GM23338 (cell line): ENCODE results near the gene SRSF12. TPM values are rescaled to one million over a fixed set of nuclear protein-coding genes. Genes with fewer than 3 reads are reported as not detected.

Experiments used
- ATAC-seq: fragments of 200-7000 bp; cut with Tn5 transposase; 3 replicates; pipeline ENCODE4 v1.9.1; 2020
- DNase-seq: peaks from one replicate; pipeline ENCODE4 v3.0.0-alpha.2; 2015; ENCODE audit warnings: low spot score
- H2AFZ ChIP-seq: fragments of 200-600 bp; sonication (generic); 2 replicates; pipeline ENCODE4 v1.8.0; 2016; ENCODE audit warnings: antibody characterized with exemption, mild to moderate bottlenecking, moderate library complexity
- H3F3A ChIP-seq: fragments of 200-600 bp; sonication (generic); replicated peaks from 2 replicates; pipeline ENCODE4 v1.8.0; 2017; ENCODE audit warnings: antibody characterized with exemption, mixed run types, low read depth
- H3K27ac ChIP-seq: fragments of 200-600 bp; sonication (generic); 2 replicates; pipeline ENCODE4 v1.6.1; 2016; ENCODE audit warnings: low read depth
- H3K27me3 ChIP-seq: fragments of 200-600 bp; sonication (generic); 2 replicates; pipeline ENCODE4 v1.8.0; 2016; ENCODE audit warnings: mild to moderate bottlenecking, mixed run types, moderate library complexity; ENCODE audit not compliant: insufficient read depth
- H3K36me3 ChIP-seq: fragments of 200-600 bp; sonication (generic); 2 replicates; pipeline ENCODE4 v1.8.0; 2016; ENCODE audit warnings: mild to moderate bottlenecking; ENCODE audit not compliant: insufficient read depth
- H3K4me1 ChIP-seq: fragments of 200-600 bp; sonication (generic); 2 replicates; pipeline ENCODE4 v1.8.0; 2016; ENCODE audit warnings: mild to moderate bottlenecking, moderate library complexity; ENCODE audit not compliant: insufficient read depth
- H3K4me2 ChIP-seq: fragments of 200-600 bp; sonication (generic); 2 replicates; pipeline ENCODE4 v1.7.1; 2017; ENCODE audit warnings: mixed run types
- H3K4me3 ChIP-seq: fragments of 200-600 bp; sonication (generic); 2 replicates; pipeline ENCODE4 v1.6.1; 2016; ENCODE audit warnings: mixed run types
- H3K79me2 ChIP-seq: fragments of 200-600 bp; sonication (generic); replicated peaks from 2 replicates; pipeline ENCODE4 v1.8.0; 2017; ENCODE audit warnings: mild to moderate bottlenecking; ENCODE audit not compliant: insufficient read depth
- H3K9me2 ChIP-seq: fragments of 200-600 bp; sonication (generic); 2 replicates; pipeline ENCODE4 v1.8.0; 2017; ENCODE audit not compliant: insufficient read depth
- H4K20me1 ChIP-seq: fragments of 200-600 bp; sonication (generic); replicated peaks from 2 replicates; pipeline ENCODE4 v1.8.0; 2017; ENCODE audit warnings: mild to moderate bottlenecking; ENCODE audit not compliant: insufficient read depth
- H3K27ac Mint-ChIP-seq: 2 replicates; pipeline ENCODE4 v1.8.0; 2020; ENCODE audit warnings: inconsistent platforms, mild to moderate bottlenecking, moderate library complexity, mixed read lengths
- H3K27me3 Mint-ChIP-seq: 3 replicates; pipeline ENCODE4 v1.8.0; 2022; ENCODE audit warnings: low read depth, mild to moderate bottlenecking, moderate library complexity, mixed read lengths, inconsistent platforms; ENCODE audit not compliant: insufficient read depth, poor library complexity
- H3K36me3 Mint-ChIP-seq: 3 replicates; pipeline ENCODE4 v1.8.0; 2021; ENCODE audit warnings: low read depth, mild to moderate bottlenecking, inconsistent platforms, moderate library complexity, mixed read lengths
- H3K4me1 Mint-ChIP-seq: 3 replicates; pipeline ENCODE4 v1.8.0; 2020; ENCODE audit warnings: mild to moderate bottlenecking, inconsistent platforms, mixed read lengths
- H3K4me3 Mint-ChIP-seq: 3 replicates; pipeline ENCODE4 v1.8.0; 2021; ENCODE audit warnings: moderate library complexity, mild to moderate bottlenecking, inconsistent platforms, mixed read lengths
- H3K9me3 Mint-ChIP-seq: 3 replicates; pipeline ENCODE4 v1.8.0; 2020; ENCODE audit warnings: moderate library complexity, mild to moderate bottlenecking, inconsistent platforms, mixed read lengths
- CREB1 ChIP-seq: fragments of 250-450 bp; sonication (Bioruptor Pico); IDR thresholded peaks from 2 replicates; pipeline ENCODE4 v1.5.0; 2020; ENCODE audit warnings: low read depth, mild to moderate bottlenecking, moderate library complexity
- CTCF ChIP-seq, 2 experiments: fragments of 200-600 bp in 1 of 2; sonication (generic) in 1 of 2; conservative IDR thresholded peaks; 2 replicates each; pipeline versions ENCODE4 v1.5.1 to v1.6.1; 2016 to 2017; ENCODE audit warnings: antibody characterized with exemption in 2 of 2, low read depth in 2 of 2, mild to moderate bottlenecking in 2 of 2, moderate library complexity in 1 of 2
- ETS1 ChIP-seq: IDR thresholded peaks from 2 replicates; pipeline ENCODE4 v1.6.1; 2016; ENCODE audit warnings: antibody characterized with exemption
- EZH2 ChIP-seq: fragments of 200-600 bp; sonication (generic); IDR thresholded peaks from one replicate; pipeline ENCODE4 v1.8.0; 2017; ENCODE audit warnings: antibody characterized with exemption, mild to moderate bottlenecking, low read depth; ENCODE audit not compliant: unreplicated experiment
- EZH2phosphoT487 ChIP-seq: fragments of 200-600 bp; sonication (generic); IDR thresholded peaks from one replicate; pipeline ENCODE4 v1.8.1; 2018; ENCODE audit warnings: antibody characterized with exemption; ENCODE audit not compliant: unreplicated experiment
- JUNB ChIP-seq: IDR thresholded peaks from one replicate; pipeline ENCODE4 v1.6.1; 2016; ENCODE audit warnings: antibody characterized with exemption; ENCODE audit not compliant: unreplicated experiment
- NANOG ChIP-seq: IDR thresholded peaks from 2 replicates; pipeline ENCODE4 v1.6.1; 2016; ENCODE audit warnings: antibody characterized with exemption, borderline replicate concordance
- POLR2AphosphoS5 ChIP-seq: IDR thresholded peaks from 2 replicates; pipeline ENCODE4 v1.6.1; 2016; ENCODE audit warnings: antibody characterized with exemption, low read depth
- REST ChIP-seq: IDR thresholded peaks from one replicate; pipeline ENCODE4 v1.6.1; 2018; ENCODE audit warnings: antibody characterized with exemption; ENCODE audit not compliant: unreplicated experiment
- STAT1 ChIP-seq: IDR thresholded peaks from one replicate; pipeline ENCODE4 v1.6.1; 2016; ENCODE audit warnings: antibody characterized with exemption; ENCODE audit not compliant: unreplicated experiment
- ZNF114 ChIP-seq: fragments of 250-450 bp; sonication (Bioruptor Pico); IDR thresholded peaks from 2 replicates; pipeline ENCODE4 v1.5.0; 2020; ENCODE audit warnings: mild to moderate bottlenecking, moderate library complexity
- ZNF331 ChIP-seq: fragments of 250-450 bp; sonication (Bioruptor Pico); IDR thresholded peaks from 2 replicates; pipeline ENCODE4 v1.5.0; 2020; ENCODE audit warnings: low read depth, mild to moderate bottlenecking, moderate library complexity
- ZNF462 ChIP-seq: fragments of 250-450 bp; sonication (Bioruptor Pico); IDR thresholded peaks from 2 replicates; pipeline ENCODE4 v1.5.0; 2020; ENCODE audit warnings: mild to moderate bottlenecking, moderate library complexity
- polyA plus RNA-seq: library from polyadenylated mRNA; unstranded; fragments of >200 nt; fragmentation: Nextera tagmentation; extraction: Ambion mirVana; gene quantifications from 2 replicates; pipeline ENCODE4 v1.2.1, GENCODE V29; 2016
- total RNA-seq: library from RNA; depleted of rRNA; stranded (reverse); fragments of >200 nt; shearing (Covaris generic); gene quantifications from 2 replicates; pipeline ENCODE4 v1.2.3, GENCODE V29; 2014

The SRSF12 gene
- total and polyA plus RNA-seq, 2 experiments from 2014 or later, result 3.6 TPM

- Histone ChIP-seq H2AFZ (no peak overlapping the region), H3K4me1 (peaks cover 5% of the 10 kb centered on the region; the same call in 1 of the 2 replicates), H3K27ac (no peak overlapping the region), H3K79me2 (no peaks in the 10 kb centered on the region), H3K36me3 (no peaks in the 10 kb centered on the region), H3K9me2 (no peaks in the 10 kb centered on the region), H4K20me1 (no peaks in the 10 kb centered on the region), H3K27me3 (peaks cover 14% of the 10 kb centered on the region), H3K4me3 (no peak overlapping the region), H3K4me2 (no peak overlapping the region), H3F3A (peaks cover under 1% of the 10 kb centered on the region; the same call in 1 of the 2 replicates)
- H3K27me3 Mint-ChIP-seq, result peaks cover 5% of the 10 kb centered on the region
- no peaks in the 10 kb centered on the region; the same call in 2 of the 3 replicates for H3K36me3 Mint-ChIP-seq
- H3K9me3 Mint-ChIP-seq, result no peaks in the 10 kb centered on the region
- ATAC-seq (no peak), DNase-seq (no peak)
- TF ChIP-seq JUNB (no peak), ZNF462 (CRISPR knock-in tag) (no peak), ETS1 (no peak), REST (no peak), EZH2 (no peak), EZH2phosphoT487 (no peak), CREB1 (CRISPR knock-in tag) (no peak), STAT1 (no peak), CTCF (conservative IDR thresholded peaks at IDR 0.05; ENCODE audit: low read depth in 2 of 2) (no peak), NANOG (no peak), ZNF331 (CRISPR knock-in tag) (no peak), ZNF114 (CRISPR knock-in tag) (no peak), POLR2AphosphoS5 (no peak)
- H3K27ac Mint-ChIP-seq, result no peak overlapping the region
- H3K4me3 Mint-ChIP-seq, result no peak overlapping the region
- H3K4me1 Mint-ChIP-seq, result peaks cover 3% of the 10 kb centered on the region
Observed at GRCh38 chr6:89111933-89112332, 5.9 kb downstream of the SRSF12 start.
